GM20000 (cell line): ENCODE data around the gene NAXD.

Source experiments
- DNase-seq: peaks from one replicate; pipeline ENCODE4 v3.0.0; 2012; ENCODE audit warnings: low spot score
- CTCF ChIP-seq: IDR thresholded peaks from 2 replicates; pipeline ENCODE4 v1.5.1; 2012; ENCODE audit warnings: mild to moderate bottlenecking, control low read depth; ENCODE audit errors: extremely low read depth, missing control alignments

Gene NAXD

DNA sequence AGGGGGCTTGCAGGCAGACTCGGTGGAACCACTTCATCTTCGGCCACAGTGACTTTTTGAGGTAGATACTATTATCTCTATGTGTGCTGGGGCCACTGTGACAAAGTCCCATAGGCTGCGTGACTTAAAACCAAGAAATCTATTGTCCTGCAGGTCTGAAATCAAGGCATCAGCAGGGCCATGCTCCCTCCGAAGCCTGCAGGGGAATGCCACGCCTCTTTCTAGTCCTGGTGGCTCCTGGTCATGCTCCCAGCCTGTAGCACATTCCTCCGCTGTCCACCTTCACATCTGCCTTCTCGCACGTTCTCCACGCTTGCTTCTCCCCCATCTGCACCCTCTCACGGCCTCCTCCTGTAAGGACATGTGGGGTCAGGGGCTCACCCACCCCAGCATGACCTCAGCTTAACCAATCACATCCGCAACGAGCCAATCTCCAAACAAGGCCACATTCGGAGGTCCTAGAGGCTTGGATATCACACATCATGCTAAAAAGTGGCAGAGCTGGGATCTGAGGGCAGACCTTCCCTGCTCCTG lies 32.9 kb upstream of the NAXD start:
- TF ChIP-seq CTCF, result no peak

GRCh38 chr13:110583178-110583865 lies 32.0 kb upstream of the NAXD start:
- no peak for TF ChIP-seq CTCF
- DNase-seq, result no peak

More for the DNA sequence above, 32.9 kb upstream of the NAXD start:
- DNase-seq, result no peak

DNA sequence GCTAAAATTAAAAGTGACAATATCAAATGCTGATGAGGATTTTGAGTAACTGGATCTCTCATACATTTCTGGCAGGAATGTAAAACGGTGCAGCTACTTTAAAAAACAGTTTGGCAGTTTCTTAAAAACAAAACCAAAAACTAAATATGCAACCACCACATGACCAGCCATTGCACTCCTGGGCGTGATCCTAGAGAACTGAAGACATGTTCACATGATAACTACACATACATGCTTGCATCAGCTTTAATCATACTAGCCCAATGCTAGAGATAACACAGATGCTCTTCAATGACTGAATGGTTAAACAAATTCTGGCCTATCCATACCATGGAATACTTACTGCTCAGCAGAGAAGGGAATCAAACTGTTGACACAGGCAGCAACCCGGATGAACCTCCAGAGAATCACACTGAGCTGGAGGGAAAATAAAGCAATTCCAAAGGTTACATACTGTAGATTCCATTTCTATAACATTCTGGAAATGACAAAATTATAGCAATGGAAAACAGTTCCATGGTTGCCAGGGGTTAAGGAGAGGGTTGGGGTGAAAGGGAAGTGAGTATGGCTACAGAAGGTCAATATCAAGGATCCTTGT lies 25.5 kb upstream of the NAXD start:
- TF ChIP-seq CTCF, result no peak

GRCh38 chr13:110590577-110590976 lies 24.8 kb upstream of the NAXD start:
- no peak for DNase-seq
- no peak for TF ChIP-seq CTCF

More for the DNA sequence above, 25.5 kb upstream of the NAXD start:
- DNase-seq, result no peak

GRCh38 chr13:110592665-110593064 lies 22.7 kb upstream of the NAXD start:
- no peak for DNase-seq
- no peak for TF ChIP-seq CTCF

- peak; percentile 78 for DNase-seq
- peak; percentile 46 for TF ChIP-seq CTCF
Measured at GRCh38 chr13:110593430-110594130, 21.8 kb upstream of the NAXD start.
